ENCODE measurements around the gene CSF1. TPM values are rescaled to one million over a fixed set of nuclear protein-coding genes. Genes with fewer than 3 reads are reported as not detected.

Gene CSF1
- total and polyA plus RNA-seq, 10 donors: 5.8 to 207 (median 78.1) TPM

- 73 to 82% (median 75%) methylated on average over 7 of the region's 7 CpGs for WGBS, 5 donors
- Histone ChIP-seq H3K9me3 (no peaks in the 10 kb centered on the region), H3K4me3 (no peak overlapping the region), H3K36me3 (no peaks in the 10 kb centered on the region), H3K27me3 (replicated peaks in 1 of 7) (no peaks in the 10 kb centered on the region), H3K4me1 (peaks cover 18 to 80% (median 42%) of the 10 kb centered on the region in 6 donors), H3K27ac (peak overlapping the region in 3 of 8 donors; percentile 46 to 84 (median 66))
- intact Hi-C loops (cut with DNase I; ENCODE audit: low total_unique reads): no loop called here
- no peak for TF ChIP-seq CTCF (IDR thresholded peaks at IDR 0.05 in 8 of 11, conservative IDR thresholded peaks at IDR 0.05 in 3 of 11)
- no peak for TF ChIP-seq POLR2A (IDR thresholded peaks at IDR 0.05)
- no peak for TF ChIP-seq POLR2AphosphoS5 (IDR thresholded peaks at IDR 0.05)
- DNase-seq: no peak
Measured at GRCh38 chr1:109897259-109897955, 13.2 kb upstream of the CSF1 start.

GRCh38 chr1:109898842-109899241 lies 11.8 kb upstream of the CSF1 start:
- 72 to 90% (median 78%) methylated on average over 2 of the region's 2 CpGs for WGBS, 5 donors
- no peaks in the 10 kb centered on the region for H3K27me3 ChIP-seq (replicated peaks in 1 of 7)
- H3K27ac ChIP-seq: peak overlapping the region in 1 of 8 donors; percentile 75
- no peak for TF ChIP-seq POLR2AphosphoS5 (IDR thresholded peaks at IDR 0.05)
- TF ChIP-seq CTCF (IDR thresholded peaks at IDR 0.05 in 8 of 11, conservative IDR thresholded peaks at IDR 0.05 in 3 of 11): no peak
- TF ChIP-seq POLR2A (IDR thresholded peaks at IDR 0.05): no peak
- no peaks in the 10 kb centered on the region for H3K9me3 ChIP-seq
- no peak for DNase-seq
- no peaks in the 10 kb centered on the region for H3K36me3 ChIP-seq
- H3K4me1 ChIP-seq: peaks cover 16 to 72% (median 34%) of the 10 kb centered on the region in 6 donors
- intact Hi-C loops (cut with DNase I; ENCODE audit: low total_unique reads): no loop called here
- H3K4me3 ChIP-seq: no peak overlapping the region

GRCh38 chr1:109901141-109901523 lies 9.5 kb upstream of the CSF1 start:
- Histone ChIP-seq H3K4me1 (peaks cover 9 to 66% (median 27%) of the 10 kb centered on the region in 6 donors), H3K27me3 (replicated peaks in 1 of 7) (no peaks in the 10 kb centered on the region), H3K9me3 (no peaks in the 10 kb centered on the region), H3K36me3 (no peaks in the 10 kb centered on the region), H3K4me3 (no peak overlapping the region), H3K27ac (no peak overlapping the region)
- intact Hi-C loops (cut with DNase I; ENCODE audit: low total_unique reads): loop anchor here (10.0 kb wide), 1 partner anchor 106 kb away; no protein-coding TSS in a partner anchor
- WGBS, 5 donors: 88 to 100% (median 96%) methylated on average over 2 of the region's 2 CpGs
- no peak for DNase-seq
- TF ChIP-seq POLR2A (IDR thresholded peaks at IDR 0.05) (no peak), POLR2AphosphoS5 (IDR thresholded peaks at IDR 0.05) (no peak), CTCF (IDR thresholded peaks at IDR 0.05 in 8 of 11, conservative IDR thresholded peaks at IDR 0.05 in 3 of 11) (no peak)

- Histone ChIP-seq H3K4me3 (no peak overlapping the region), H3K27ac (no peak overlapping the region), H3K9me3 (no peaks in the 10 kb centered on the region), H3K27me3 (replicated peaks in 1 of 7) (peaks cover 0 to under 1% (median 0%) of the 10 kb centered on the region in 7 donors), H3K36me3 (no peaks in the 10 kb centered on the region), H3K4me1 (peaks cover 10 to 66% (median 29%) of the 10 kb centered on the region in 6 donors)
- TF ChIP-seq POLR2AphosphoS5 (IDR thresholded peaks at IDR 0.05): peak in 1 of 3 donors; percentile 10
- TF ChIP-seq POLR2A (IDR thresholded peaks at IDR 0.05): no peak
- TF ChIP-seq CTCF (IDR thresholded peaks at IDR 0.05 in 8 of 11, conservative IDR thresholded peaks at IDR 0.05 in 3 of 11): no peak
- intact Hi-C loops (cut with DNase I; ENCODE audit: low total_unique reads): loop anchor here (10.0 kb wide), 1 partner anchor 107 kb away; no protein-coding TSS in a partner anchor
- 81 to 95% (median 84%) methylated on average over 4 of the region's 4 CpGs for WGBS, 5 donors
- DNase-seq: no peak
Measured at GRCh38 chr1:109901524-109902145, 9.0 kb upstream of the CSF1 start.
